NCI-H1436 treated with DMSO at 0.1 percent for 48 hours (cell line): ENCODE data around the gene APLP2.
"Not testable (repeated sequence)": the region's sequence is repeated elsewhere in the genome, so short reads cannot be mapped to it uniquely, and the experiment has no call there.

Source experiments
- DNase-seq: peaks from one replicate; lab custom pipeline; 2025; lab: John Stamatoyannopoulos, UW

APLP2 gene

DNA sequence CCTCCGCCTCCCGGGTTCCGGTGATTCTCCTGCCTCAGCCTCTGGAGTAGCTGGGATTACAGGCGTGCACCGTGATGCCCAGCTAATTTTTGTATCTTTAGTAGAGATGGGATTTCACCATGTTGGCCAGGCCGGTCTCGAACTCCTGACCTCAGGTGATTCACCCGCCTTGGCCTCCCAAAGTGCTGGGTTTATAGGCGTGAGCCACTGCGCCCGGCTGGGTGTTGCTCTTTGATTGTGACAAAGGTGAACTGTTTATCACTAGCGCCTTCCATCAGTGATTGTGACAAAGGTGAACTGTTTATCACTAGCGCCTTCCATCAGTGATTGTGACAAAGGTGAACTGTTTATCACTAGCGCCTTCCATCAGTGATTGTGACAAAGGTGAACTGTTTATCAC lies 123.9 kb downstream of the APLP2 start:
- DNase-seq: not testable (repeated sequence)
